Amniotic epithelial cell (primary cell): Measurements from ENCODE around the gene PLXNB1.

Source experiments
- DNase-seq: peaks from one replicate; pipeline ENCODE4 v3.0.0-alpha.2; 2010; ENCODE audit warnings: low read depth

PLXNB1 gene

GRCh38 chr3:48432411-48433371, 2.8 kb upstream of the PLXNB1 start:
- DNase-seq, result no peak

GRCh38 chr3:48431224-48432029, 1.5 kb upstream of the PLXNB1 start:
- DNase-seq, result no peak

- DNase-seq, result no peak
Observed at GRCh38 chr3:48430708-48431101, 819 bp upstream of the PLXNB1 start.

- DNase-seq, result no peak
Observed at GRCh38 chr3:48429317-48429959, 448 bp downstream of the PLXNB1 start.

GRCh38 chr3:48428572-48429316, 1.1 kb downstream of the PLXNB1 start:
- no peak for DNase-seq

- no peak for DNase-seq
Observed at GRCh38 chr3:48428088-48428571, 1.8 kb downstream of the PLXNB1 start.

- peak; percentile 25 for DNase-seq
Observed at GRCh38 chr3:48427630-48427962, 2.3 kb downstream of the PLXNB1 start.

GRCh38 chr3:48426944-48427629, 2.8 kb downstream of the PLXNB1 start:
- DNase-seq, result no peak

GRCh38 chr3:48426401-48426909, 3.4 kb downstream of the PLXNB1 start:
- no peak for DNase-seq

GRCh38 chr3:48425281-48425812, 4.5 kb downstream of the PLXNB1 start:
- peak; percentile 19 for DNase-seq

GRCh38 chr3:48423883-48424695, 5.8 kb downstream of the PLXNB1 start:
- DNase-seq, result no peak

GRCh38 chr3:48423241-48423882, 6.5 kb downstream of the PLXNB1 start:
- DNase-seq, result no peak

GRCh38 chr3:48422681-48423080, 7.2 kb downstream of the PLXNB1 start:
- DNase-seq, result no peak

GRCh38 chr3:48422272-48422671, 7.6 kb downstream of the PLXNB1 start:
- DNase-seq, result no peak

- DNase-seq, result no peak
Observed at GRCh38 chr3:48420561-48420960, 9.3 kb downstream of the PLXNB1 start.

GRCh38 chr3:48419597-48419996, 10.3 kb downstream of the PLXNB1 start:
- DNase-seq, result no peak

- no peak for DNase-seq
Observed at GRCh38 chr3:48419149-48419548, 10.7 kb downstream of the PLXNB1 start.

- no peak for DNase-seq
Observed at GRCh38 chr3:48418651-48419050, 11.2 kb downstream of the PLXNB1 start.

GRCh38 chr3:48418140-48418539, 11.7 kb downstream of the PLXNB1 start:
- no peak for DNase-seq
